GM21515 (cell line): ENCODE results near the gene HNRNPD.
A peak's percentile ranks its signal among the peaks of the same experiment; 100 is the strongest.
"Not testable (repeated sequence)": the region's sequence is repeated elsewhere in the genome, so short reads cannot be mapped to it uniquely, and the experiment has no call there.

ENCODE experiments used
- ATAC-seq: cut with Tn5 transposase; IDR thresholded peaks from one replicate; pipeline ENCODE4 v1.9.1; 2021; ENCODE audit not compliant: unreplicated experiment

The HNRNPD gene

GRCh38 chr4:82373486-82373815 is 340 bp downstream of the HNRNPD start:
- ATAC-seq = peak; percentile 22

- ATAC-seq = peak; percentile 21
Observed at GRCh38 chr4:82372517-82373485, 990 bp downstream of the HNRNPD start.

GRCh38 chr4:82371497-82371896 is 2.3 kb downstream of the HNRNPD start:
- ATAC-seq = no peak

- no peak for ATAC-seq
Observed at GRCh38 chr4:82367438-82368097, 6.2 kb downstream of the HNRNPD start.

- ATAC-seq = not testable (repeated sequence)
Observed at GRCh38 chr4:82366431-82366830, 7.4 kb downstream of the HNRNPD start.

GRCh38 chr4:82363896-82364487 is 9.8 kb downstream of the HNRNPD start:
- no peak for ATAC-seq

- ATAC-seq = no peak
Observed at GRCh38 chr4:82362565-82362964, 11.2 kb downstream of the HNRNPD start.

- ATAC-seq = no peak
Observed at GRCh38 chr4:82360298-82361177, 13.3 kb downstream of the HNRNPD start.

- ATAC-seq = no peak
Observed at GRCh38 chr4:82358847-82359246, 14.9 kb downstream of the HNRNPD start.

- ATAC-seq = no peak
Observed at GRCh38 chr4:82357640-82358039, 16.2 kb downstream of the HNRNPD start.

- ATAC-seq = no peak
Observed at GRCh38 chr4:82354788-82355187, 19.0 kb downstream of the HNRNPD start.

GRCh38 chr4:82352825-82353366 is 20.9 kb downstream of the HNRNPD start:
- ATAC-seq = no peak

GRCh38 chr4:82352118-82352824 is 21.5 kb downstream of the HNRNPD start:
- ATAC-seq = no peak

- ATAC-seq = no peak
Observed at GRCh38 chr4:82346126-82346525, 27.7 kb downstream of the HNRNPD start.

GRCh38 chr4:82335043-82335442 is 38.7 kb downstream of the HNRNPD start:
- no peak for ATAC-seq

GRCh38 chr4:82333641-82334040 is 40.1 kb downstream of the HNRNPD start:
- ATAC-seq = not testable (repeated sequence)

GRCh38 chr4:82331814-82332213 is 42.0 kb downstream of the HNRNPD start:
- ATAC-seq = no peak

GRCh38 chr4:82320351-82320750 is 53.4 kb downstream of the HNRNPD start:
- no peak for ATAC-seq

GRCh38 chr4:82303063-82303462 is 70.7 kb downstream of the HNRNPD start:
- not testable (repeated sequence) for ATAC-seq
